Uterus (tissue), 4 donors: ENCODE data around the gene ZNF747. TPM values are rescaled to one million over a fixed set of nuclear protein-coding genes. Genes with fewer than 3 reads are reported as not detected.
A peak's percentile ranks its signal among the peaks of the same experiment; 100 is the strongest.

ENCODE experiments used
- DNase-seq, 2 donors: peaks; one replicate each; pipeline ENCODE4 v3.0.0-alpha.2; 2019 to 2020
- H3K27ac ChIP-seq, 2 donors: fragments of 200-600 bp; sonication (generic); 1 replicate in 1 of 2; 2 replicates in 1 of 2; pipeline ENCODE4 v1.5.1; 2016 to 2018
- H3K27me3 ChIP-seq, 2 donors: fragments of 200-600 bp; sonication (generic); one replicate each; pipeline ENCODE4 v1.5.1; 2018 to 2019; ENCODE audit warnings: control low read depth in 1 of 2
- H3K36me3 ChIP-seq, 2 donors: fragments of 200-600 bp; sonication (generic); one replicate each; pipeline ENCODE4 v1.5.1; 2019; ENCODE audit warnings: control low read depth in 1 of 2
- H3K4me1 ChIP-seq, 2 donors: fragments of 200-600 bp; sonication (generic); one replicate each; pipeline ENCODE4 v1.5.1; 2018 to 2019; ENCODE audit warnings: control low read depth in 1 of 2
- H3K4me3 ChIP-seq, 2 donors: fragments of 200-600 bp; sonication (generic); 1 replicate in 1 of 2; 2 replicates in 1 of 2; pipeline ENCODE4 v1.5.1; 2018 to 2019; ENCODE audit warnings: mild to moderate bottlenecking in 1 of 2
- H3K9me3 ChIP-seq, 2 donors: fragments of 200-600 bp; sonication (generic); one replicate each; pipeline ENCODE4 v1.5.1; 2019; ENCODE audit warnings: control low read depth in 1 of 2
- CTCF ChIP-seq, 4 experiments: fragments of 200-600 bp in 2 of 4; fragments of 450-650 bp in 2 of 4; sonication (generic) in 2 of 4; IDR thresholded peaks; one replicate each; pipeline ENCODE4 v1.5.1; 2016 to 2019; ENCODE audit warnings: antibody characterized with exemption in 4 of 4, mild to moderate bottlenecking in 2 of 4, moderate library complexity in 1 of 4
- POLR2A ChIP-seq, 2 donors: fragments of 450-650 bp; IDR thresholded peaks; one replicate each; pipeline ENCODE4 v1.6.1; 2016; ENCODE audit warnings: antibody characterized with exemption in 2 of 2, mild to moderate bottlenecking in 1 of 2, moderate library complexity in 1 of 2
- intact Hi-C: fragments of 100-400 bp; cut with DNase I; formaldehyde crosslinking; loops from one replicate; pipeline ENCODE4 v1.15.1; 2023; ENCODE audit warnings: low total_unique reads
- total RNA-seq, 4 donors: library from RNA; depleted of rRNA in 3 of 4; stranded (reverse); fragments of >200 nt in 3 of 4; gene quantifications; one replicate each; pipeline versions ENCODE4 v1.1.0 to v1.2.4, GENCODE V29; 2014 to 2023
- donor health status: DM: yes; HTN: yes; CAD: no.

ZNF747 gene
- 10 to 100 TPM in 2 of 4 donors, 1 to 10 TPM in 2; 3.8 to 16.1 (median 10.2) TPM for total RNA-seq

GRCh38 chr16:30534368-30535105 lies at the start of gene ZNF747:
ZNF747 (minus strand) TSS chr16:30534858; CDS start chr16:30534679, 179 bp downstream.
- Histone ChIP-seq H3K4me3 (peak within 1 kb of the TSS; percentile 51 to 81), H3K27me3 (no peaks in the 10 kb centered on the region), H3K4me1 (no peaks in the 10 kb centered on the region), H3K9me3 (no peaks in the 10 kb centered on the region), H3K36me3 (no peaks in the 10 kb centered on the region), H3K27ac (peak within 1 kb of the TSS; percentile 91 to 96)
- DNase-seq, result peak; percentile 93 to 94
- TF ChIP-seq CTCF (IDR thresholded peaks at IDR 0.05), result peak in 1 of 4 experiments; percentile 22
- peak; percentile 56 to 59 for TF ChIP-seq POLR2A (IDR thresholded peaks at IDR 0.05)
- intact Hi-C loops, result no loop called here

DNA sequence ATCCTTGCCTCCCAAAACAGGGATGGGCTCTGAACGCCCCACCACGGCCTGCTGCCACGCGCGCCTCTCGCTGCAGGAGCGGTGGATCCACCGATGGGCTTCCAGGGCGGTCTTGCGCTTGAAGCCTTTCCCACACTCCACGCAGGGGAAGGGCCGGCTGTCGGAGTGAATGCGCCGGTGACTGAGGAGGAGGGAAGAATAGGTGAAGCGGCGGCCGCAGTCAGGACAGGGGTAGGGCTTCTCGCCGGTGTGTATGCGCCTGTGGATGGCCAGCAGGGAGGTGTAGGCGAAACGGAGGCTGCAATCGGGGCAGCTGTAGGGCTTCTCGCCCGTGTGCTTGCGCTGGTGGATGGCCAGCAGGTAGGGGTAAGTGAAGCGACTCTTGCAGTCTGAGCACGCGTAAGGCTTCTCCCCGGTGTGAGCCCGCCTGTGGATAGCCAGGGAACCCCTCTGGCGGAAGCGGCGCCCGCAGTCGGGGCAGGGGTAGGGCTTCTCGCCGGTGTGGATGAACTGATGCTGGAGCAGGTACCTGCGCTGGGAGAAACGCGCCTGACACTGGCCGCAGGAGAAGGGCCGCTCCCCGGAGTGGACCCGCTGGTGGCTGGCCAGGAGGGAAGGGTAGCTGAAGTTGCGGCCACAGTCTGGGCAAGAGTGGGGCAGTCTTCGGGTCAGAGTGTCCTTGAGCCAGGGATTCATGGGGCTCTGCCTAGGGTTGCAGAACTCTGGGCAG lies 48.1 kb upstream of the ZNF747 start:
- no peaks in the 10 kb centered on the region for H3K36me3 ChIP-seq
- intact Hi-C loops, result no loop called here

DNA sequence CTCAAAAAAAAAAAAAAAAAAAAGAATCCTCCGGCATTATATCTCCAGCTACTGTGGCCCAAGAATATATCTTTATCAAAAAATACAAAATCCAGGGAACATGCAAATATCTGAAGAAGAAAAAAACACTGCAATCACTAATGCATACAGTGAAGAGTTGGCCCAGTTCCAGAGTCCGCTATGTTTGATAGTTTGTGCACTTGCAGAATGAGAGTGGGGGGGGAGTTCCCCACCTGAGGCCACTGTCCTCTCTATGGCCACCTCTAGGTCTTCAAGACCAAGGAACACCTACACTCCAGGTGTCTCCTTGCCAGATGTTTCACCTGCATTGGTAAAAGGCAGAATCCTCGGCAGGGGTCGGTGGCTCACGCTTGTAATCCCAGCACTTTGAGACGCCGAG lies 46.8 kb upstream of the ZNF747 start:
- Histone ChIP-seq H3K9me3 (no peaks in the 10 kb centered on the region), H3K27ac (no peak overlapping the region), H3K27me3 (no peaks in the 10 kb centered on the region), H3K4me1 (peaks cover 0 to 4% of the 10 kb centered on the region in 2 donors), H3K4me3 (no peak overlapping the region), H3K36me3 (no peaks in the 10 kb centered on the region)
- TF ChIP-seq POLR2A (IDR thresholded peaks at IDR 0.05) (no peak), CTCF (IDR thresholded peaks at IDR 0.05) (no peak)
- intact Hi-C loops, result no loop called here
- no peak for DNase-seq

More for the DNA sequence above, 48.1 kb upstream of the ZNF747 start:
- H3K27me3 ChIP-seq, result no peaks in the 10 kb centered on the region
- no peak for DNase-seq
- peaks cover 0 to 4% of the 10 kb centered on the region in 2 donors for H3K4me1 ChIP-seq
- no peak overlapping the region for H3K4me3 ChIP-seq
- TF ChIP-seq POLR2A (IDR thresholded peaks at IDR 0.05) (no peak), CTCF (IDR thresholded peaks at IDR 0.05) (no peak)
- H3K27ac ChIP-seq, result no peak overlapping the region
- no peaks in the 10 kb centered on the region for H3K9me3 ChIP-seq

- intact Hi-C loops, result no loop called here
- TF ChIP-seq CTCF (IDR thresholded peaks at IDR 0.05) (no peak), POLR2A (IDR thresholded peaks at IDR 0.05) (no peak)
- no peaks in the 10 kb centered on the region for H3K36me3 ChIP-seq
- no peak overlapping the region for H3K4me3 ChIP-seq
- no peak for DNase-seq
- no peaks in the 10 kb centered on the region for H3K27me3 ChIP-seq
- H3K9me3 ChIP-seq, result no peaks in the 10 kb centered on the region
- peaks cover 0 to 6% of the 10 kb centered on the region in 2 donors for H3K4me1 ChIP-seq
- no peak overlapping the region for H3K27ac ChIP-seq
Observed at GRCh38 chr16:30574678-30575077, 40.0 kb upstream of the ZNF747 start.
